Neuronal stem cell (in vitro differentiated cells): ENCODE data around the gene TRANK1.
"Not testable (repeated sequence)": the region's sequence is repeated elsewhere in the genome, so short reads cannot be mapped to it uniquely, and the experiment has no call there.

Experiments used
- DNase-seq: peaks from one replicate; pipeline ENCODE4 v3.0.0-alpha.2; 2013; ENCODE audit warnings: low spot score
- H2AFZ ChIP-seq: one replicate; pipeline ENCODE4 v1.6.1; 2013; ENCODE audit warnings: mild to moderate bottlenecking, low read length, inconsistent platforms
- H2AK5ac ChIP-seq: 2 replicates; pipeline ENCODE4 v1.6.1; 2013; ENCODE audit warnings: low read depth, mild to moderate bottlenecking, inconsistent platforms, low read length, moderate library complexity, mixed read lengths
- H2BK120ac ChIP-seq: 2 replicates; pipeline ENCODE4 v1.6.1; 2013; ENCODE audit warnings: low read depth, mild to moderate bottlenecking, inconsistent platforms, low read length, moderate library complexity, mixed read lengths
- H2BK12ac ChIP-seq: one replicate; pipeline ENCODE4 v1.6.1; 2013; ENCODE audit warnings: low read length, inconsistent platforms
- H2BK15ac ChIP-seq: 2 replicates; pipeline ENCODE4 v1.6.1; 2013; ENCODE audit warnings: mild to moderate bottlenecking, low read length, inconsistent platforms, mixed read lengths
- H2BK5ac ChIP-seq: one replicate; pipeline ENCODE4 v1.6.1; 2013; ENCODE audit warnings: inconsistent platforms, mild to moderate bottlenecking, low read length, moderate library complexity
- H3K14ac ChIP-seq: one replicate; pipeline ENCODE4 v1.6.1; 2013; ENCODE audit warnings: low read length, inconsistent platforms
- H3K18ac ChIP-seq: 2 replicates; pipeline ENCODE4 v1.6.1; 2013; ENCODE audit warnings: low read length, inconsistent platforms
- H3K23ac ChIP-seq: 2 replicates; pipeline ENCODE4 v1.6.1; 2013; ENCODE audit warnings: low read depth, mild to moderate bottlenecking, mixed read lengths, low read length, inconsistent platforms; ENCODE audit not compliant: poor library complexity
- H3K27ac ChIP-seq: replicated peaks from 3 replicates; pipeline ENCODE4 v1.5.1; 2013; ENCODE audit warnings: low read length, inconsistent platforms
- H3K27me3 ChIP-seq, 3 experiments: 2 replicates each; pipeline ENCODE4 v1.6.1; 2013; ENCODE audit warnings: low read length in 3 of 3, mild to moderate bottlenecking in 2 of 3, inconsistent platforms in 1 of 3, low read depth in 1 of 3, mixed read lengths in 1 of 3, moderate library complexity in 1 of 3; ENCODE audit not compliant: control insufficient read depth in 3 of 3, insufficient read depth in 3 of 3
- H3K36me3 ChIP-seq, 2 donors: replicated peaks in 1 of 2; 2 replicates each; pipeline ENCODE4 v1.6.1; 2013; ENCODE audit warnings: low read length in 2 of 2; ENCODE audit not compliant: control insufficient read depth in 2 of 2, insufficient read depth in 2 of 2
- H3K4ac ChIP-seq: 2 replicates; pipeline ENCODE4 v1.6.1; 2013; ENCODE audit warnings: inconsistent platforms, mild to moderate bottlenecking, low read length, moderate library complexity
- H3K4me1 ChIP-seq, 2 donors: 1 replicate in 1 of 2; 2 replicates in 1 of 2; pipeline ENCODE4 v1.6.1; 2013; ENCODE audit warnings: low read length in 2 of 2, low read depth in 1 of 2; ENCODE audit not compliant: control insufficient read depth in 2 of 2, insufficient read depth in 1 of 2
- H3K4me2 ChIP-seq: one replicate; pipeline ENCODE4 v1.6.1; 2013; ENCODE audit warnings: mild to moderate bottlenecking, low read length, inconsistent platforms; ENCODE audit not compliant: insufficient read depth, poor library complexity, severe bottlenecking
- H3K4me3 ChIP-seq, 2 donors: 2 replicates each; pipeline ENCODE4 v1.5.1; 2013; ENCODE audit warnings: low read length in 2 of 2, mild to moderate bottlenecking in 2 of 2, inconsistent platforms in 1 of 2, moderate library complexity in 1 of 2
- H3K79me1 ChIP-seq: one replicate; pipeline ENCODE4 v1.6.1; 2013; ENCODE audit warnings: low read depth, mild to moderate bottlenecking, inconsistent platforms, low read length, moderate library complexity
- H3K9ac ChIP-seq: one replicate; pipeline ENCODE4 v1.6.1; 2013; ENCODE audit warnings: mild to moderate bottlenecking, low read depth, low read length, inconsistent platforms; ENCODE audit not compliant: poor library complexity
- H3K9me3 ChIP-seq, 2 donors: replicated peaks in 1 of 2; 2 replicates each; pipeline versions ENCODE3 to v1.6.1; 2013; ENCODE audit warnings: low read length in 2 of 2, mild to moderate bottlenecking in 2 of 2, inconsistent platforms in 1 of 2, low read depth in 1 of 2, mixed read lengths in 1 of 2, moderate library complexity in 1 of 2; ENCODE audit not compliant: control insufficient read depth in 2 of 2, insufficient read depth in 1 of 2
- H4K8ac ChIP-seq: one replicate; pipeline ENCODE4 v1.6.1; 2013; ENCODE audit warnings: low read depth, mild to moderate bottlenecking, inconsistent platforms, low read length, moderate library complexity
- H4K91ac ChIP-seq: one replicate; pipeline ENCODE4 v1.6.1; 2013; ENCODE audit warnings: low read length, low read depth, mild to moderate bottlenecking, inconsistent platforms; ENCODE audit not compliant: poor library complexity
- WGBS, 2 donors: extraction: QIAGEN DNeasy Blood & Tissue Kit; methylation state at CpG; one replicate each; pipeline ENCODE4 v1.1.7; 2013; ENCODE audit warnings: missing lambda C conversion rate in 2 of 2, mixed read lengths in 1 of 2; ENCODE audit not compliant: insufficient read length in 2 of 2, insufficient replicate concordance in 1 of 2; ENCODE audit errors: extremely low coverage in 2 of 2; 5-methylcytosine and 5-hydroxymethylcytosine counted together

The TRANK1 gene

DNA sequence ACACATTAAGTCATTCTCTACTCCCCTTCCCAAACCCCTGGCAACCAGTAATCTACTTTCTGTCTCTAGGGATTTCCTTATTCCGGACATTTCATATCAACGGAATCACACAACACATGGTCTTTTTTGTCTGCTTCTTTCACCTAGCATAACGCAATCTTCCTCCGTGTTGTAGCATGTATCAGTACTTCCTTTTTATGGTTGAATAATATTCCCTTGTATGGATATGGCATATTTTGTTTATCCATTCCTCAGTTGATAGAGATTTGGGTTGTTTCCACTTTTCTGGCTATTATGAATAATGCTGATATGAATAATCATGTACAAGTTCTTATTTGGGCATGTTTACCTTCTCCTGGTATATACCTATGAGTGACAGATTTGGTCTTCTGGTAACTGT is 63.1 kb downstream of the TRANK1 start:
- Histone ChIP-seq H3K9me3 (no peaks in the 10 kb centered on the region), H2AK5ac (no peak overlapping the region), H3K14ac (no peak overlapping the region), H3K9ac (no peak overlapping the region), H2AFZ (no peak overlapping the region), H3K4me1 (peaks cover 0 to 6% of the 10 kb centered on the region in 2 donors), H2BK12ac (no peak overlapping the region), H2BK120ac (no peak overlapping the region), H3K4ac (no peak overlapping the region), H3K27me3 (no peaks in the 10 kb centered on the region), H4K91ac (no peak overlapping the region), H3K36me3 (no peaks in the 10 kb centered on the region), H3K23ac (no peak overlapping the region), H2BK5ac (no peak overlapping the region), H3K4me3 (no peak overlapping the region), H2BK15ac (no peak overlapping the region), H4K8ac (no peak overlapping the region), H3K4me2 (no peak overlapping the region), H3K27ac (no peak overlapping the region), H3K79me1 (no peaks in the 10 kb centered on the region), H3K18ac (no peak overlapping the region)
- no CpG with 5 or more reads among the region's 4 CpGs for WGBS, 2 donors
- DNase-seq: no peak

- not testable (repeated sequence) for H2BK15ac ChIP-seq, H3K4me2 ChIP-seq, H2BK5ac ChIP-seq, H2BK12ac ChIP-seq, H4K91ac ChIP-seq, H3K4me3 ChIP-seq, H3K27ac ChIP-seq, H3K9me3 ChIP-seq, H3K4me1 ChIP-seq, DNase-seq, H3K4ac ChIP-seq, H3K23ac ChIP-seq, H2AFZ ChIP-seq, H3K27me3 ChIP-seq, H3K14ac ChIP-seq, H3K36me3 ChIP-seq, H2BK120ac ChIP-seq, H3K79me1 ChIP-seq, H3K18ac ChIP-seq, H3K9ac ChIP-seq, H4K8ac ChIP-seq, H2AK5ac ChIP-seq
- no CpG with 5 or more reads among the region's 1 CpG for WGBS, 2 donors
Measured at GRCh38 chr3:36879842-36880241, 65.0 kb downstream of the TRANK1 start.

DNA sequence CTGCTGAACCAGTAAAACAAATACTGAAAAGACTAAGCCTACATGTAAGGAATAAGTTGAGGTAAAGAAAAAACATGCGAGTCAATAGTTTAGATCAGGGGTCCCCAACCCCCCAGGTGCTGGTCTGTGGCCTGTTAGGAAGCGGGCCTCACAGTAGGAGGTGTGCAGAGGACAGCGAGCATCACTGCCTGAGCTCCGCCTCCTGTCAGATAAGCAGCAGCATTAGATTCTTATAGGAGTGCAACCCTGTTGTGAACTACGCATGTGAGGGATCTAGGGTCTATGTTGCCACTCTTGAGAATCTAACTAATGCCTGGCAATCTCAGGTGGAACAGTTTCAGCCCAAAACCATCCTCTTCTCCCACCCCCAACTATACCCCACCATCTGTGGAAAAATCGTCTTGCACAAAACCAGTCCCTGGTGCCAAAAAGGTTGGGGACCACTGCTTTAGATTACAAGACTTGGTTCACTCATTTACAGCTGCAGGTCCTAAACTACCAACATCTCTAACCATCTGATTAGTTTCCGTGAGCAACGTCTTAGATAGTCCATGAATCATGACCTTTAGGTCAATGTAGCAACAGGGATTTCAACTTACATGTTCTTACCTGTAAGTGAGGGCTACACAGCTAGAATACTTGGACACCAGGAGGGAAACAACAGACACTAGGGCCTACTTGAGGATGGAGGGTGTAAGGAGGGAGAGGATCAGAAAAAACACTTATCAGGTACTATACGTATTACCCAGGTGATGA is 66.7 kb downstream of the TRANK1 start:
- H3K27me3 ChIP-seq: no peaks in the 10 kb centered on the region
- DNase-seq: no peak
- H2BK12ac ChIP-seq: no peak overlapping the region
- H4K8ac ChIP-seq: no peak overlapping the region
- no peak overlapping the region for H2BK120ac ChIP-seq
- H4K91ac ChIP-seq: no peak overlapping the region
- H2AK5ac ChIP-seq: no peak overlapping the region
- H3K36me3 ChIP-seq: no peaks in the 10 kb centered on the region
- no peak overlapping the region for H3K4me3 ChIP-seq
- no peak overlapping the region for H3K18ac ChIP-seq
- no peaks in the 10 kb centered on the region for H3K79me1 ChIP-seq
- H2BK5ac ChIP-seq: no peak overlapping the region
- no peaks in the 10 kb centered on the region for H3K9me3 ChIP-seq
- no peak overlapping the region for H3K9ac ChIP-seq
- H2BK15ac ChIP-seq: no peak overlapping the region
- H3K14ac ChIP-seq: no peak overlapping the region
- peak overlapping the region; percentile 7 for H3K27ac ChIP-seq
- WGBS, 2 donors: no CpG with 5 or more reads among the region's 9 CpGs
- H3K4ac ChIP-seq: no peak overlapping the region
- no peak overlapping the region for H3K23ac ChIP-seq
- no peak overlapping the region for H3K4me2 ChIP-seq
- H2AFZ ChIP-seq: no peak overlapping the region
- peaks cover 5 to 9% of the 10 kb centered on the region in 2 donors for H3K4me1 ChIP-seq

GRCh38 chr3:36876181-36876936 is 68.5 kb downstream of the TRANK1 start:
- Histone ChIP-seq H2BK5ac (no peak overlapping the region), H4K8ac (no peak overlapping the region), H3K9me3 (no peaks in the 10 kb centered on the region), H3K36me3 (no peaks in the 10 kb centered on the region), H3K4me3 (no peak overlapping the region), H3K27me3 (peaks cover 0 to 4% (median 0%) of the 10 kb centered on the region in 3 experiments), H2AFZ (peak overlapping the region; percentile 24), H4K91ac (no peak overlapping the region), H3K79me1 (no peaks in the 10 kb centered on the region), H3K4me2 (no peak overlapping the region), H2BK15ac (no peak overlapping the region), H3K4ac (no peak overlapping the region), H2AK5ac (no peak overlapping the region), H3K14ac (no peak overlapping the region), H3K18ac (no peak overlapping the region), H3K9ac (no peak overlapping the region), H2BK12ac (no peak overlapping the region), H2BK120ac (no peak overlapping the region), H3K27ac (no peak overlapping the region), H3K23ac (no peak overlapping the region), H3K4me1 (peaks cover 5 to 9% of the 10 kb centered on the region in 2 donors)
- no CpG with 5 or more reads among the region's 7 CpGs for WGBS, 2 donors
- no peak for DNase-seq
